OCI-M1 (cell line): ENCODE results near the gene XPO6.

Experiments
- DNase-seq: peaks from one replicate; lab custom pipeline; 2025; lab: John Stamatoyannopoulos, UW

Gene XPO6

GRCh38 chr16:28110977-28111376 is 100.8 kb downstream of the XPO6 start:
- no peak for DNase-seq

GRCh38 chr16:28110479-28110878 is 101.3 kb downstream of the XPO6 start:
- DNase-seq, result peak; percentile 91

DNA sequence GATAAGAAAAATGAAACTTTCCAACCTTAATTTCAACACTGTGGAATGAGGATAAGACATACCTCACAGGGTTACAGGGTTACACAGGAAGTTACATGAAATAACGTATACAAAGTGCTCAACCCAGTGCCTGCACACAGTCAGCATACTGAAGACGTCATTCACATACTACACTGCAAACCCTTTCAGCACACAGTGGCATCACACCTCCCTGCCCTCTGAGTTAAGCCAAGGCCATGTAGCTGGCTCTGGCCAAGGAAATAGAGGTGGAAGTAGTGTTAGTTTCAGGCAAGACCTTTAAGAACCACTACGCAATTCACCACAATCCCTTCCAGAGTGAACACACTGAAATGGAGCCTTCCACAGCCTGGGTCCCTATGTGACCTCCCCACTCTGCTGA is 101.7 kb downstream of the XPO6 start:
- no peak for DNase-seq

DNA sequence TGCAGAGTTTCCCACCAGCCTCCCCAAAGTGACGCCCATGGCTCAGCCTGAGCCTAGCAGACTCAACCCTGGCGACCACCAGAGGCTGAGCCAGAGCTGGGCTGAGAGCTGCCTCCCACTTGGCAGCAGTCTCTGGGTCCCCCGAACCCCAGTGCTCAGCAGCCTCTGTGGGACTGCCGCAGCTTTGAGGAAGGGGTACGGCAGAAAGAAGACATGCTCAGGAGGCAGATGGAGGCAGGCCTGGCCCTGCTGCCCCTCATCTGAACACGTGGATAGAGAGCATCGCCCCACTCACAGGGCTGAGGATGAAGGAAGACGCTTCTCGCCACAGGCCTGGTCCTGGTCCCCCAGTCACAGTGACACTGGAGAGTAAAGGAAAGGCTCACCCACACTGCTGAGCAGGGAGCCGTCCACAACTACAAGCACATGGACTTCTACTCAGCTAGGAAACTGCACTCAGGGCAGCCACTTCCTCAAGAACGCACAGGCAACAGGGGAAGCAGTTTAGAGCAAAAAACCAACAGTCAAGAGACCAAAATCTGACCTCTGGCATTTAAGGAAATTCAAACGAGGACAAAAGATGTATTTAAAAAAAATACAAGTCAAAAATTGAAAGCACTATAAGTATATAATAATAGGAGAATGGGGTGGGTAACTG is 103.0 kb downstream of the XPO6 start:
- no peak for DNase-seq

DNA sequence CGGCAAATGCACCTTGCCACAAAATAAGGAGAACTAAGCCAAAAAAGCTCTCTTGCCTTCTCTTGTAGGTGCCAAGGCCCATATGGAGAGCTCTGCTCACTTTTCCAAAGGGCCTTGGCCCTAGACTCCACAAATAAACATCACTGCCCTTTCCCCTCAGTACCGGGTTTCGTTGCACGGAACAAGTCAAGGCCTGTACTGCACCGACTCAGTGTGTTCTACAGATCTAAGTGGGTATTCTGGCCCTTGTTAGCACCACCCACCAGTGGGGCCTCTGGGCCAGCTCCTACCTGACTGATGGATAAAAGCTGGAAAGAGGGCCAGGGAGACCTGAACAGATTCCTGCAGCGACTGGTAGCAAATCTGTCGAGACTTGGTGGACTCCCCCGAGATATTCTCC is 104.5 kb downstream of the XPO6 start:
- DNase-seq, result no peak

GRCh38 chr16:28106467-28107215 is 105.1 kb downstream of the XPO6 start:
- DNase-seq, result no peak

DNA sequence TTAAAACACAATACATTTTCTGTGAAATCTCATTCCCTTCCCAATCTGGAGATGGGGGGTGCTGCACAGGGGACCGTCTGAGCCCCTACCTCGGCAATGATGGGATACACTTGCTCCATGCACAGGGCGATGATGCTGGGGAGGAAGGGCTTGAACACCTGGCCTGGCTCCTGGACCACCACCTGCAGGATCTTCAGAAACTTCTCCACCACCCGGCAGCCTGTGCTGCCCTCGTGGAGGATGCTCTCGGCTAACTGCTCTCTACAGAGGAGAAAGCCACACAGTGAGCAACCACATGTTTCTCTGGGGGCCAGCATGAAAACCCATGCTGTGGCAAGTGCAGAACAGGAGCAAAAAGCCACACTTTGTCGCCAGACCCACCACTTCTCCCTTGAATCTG is 105.8 kb downstream of the XPO6 start:
- no peak for DNase-seq

DNA sequence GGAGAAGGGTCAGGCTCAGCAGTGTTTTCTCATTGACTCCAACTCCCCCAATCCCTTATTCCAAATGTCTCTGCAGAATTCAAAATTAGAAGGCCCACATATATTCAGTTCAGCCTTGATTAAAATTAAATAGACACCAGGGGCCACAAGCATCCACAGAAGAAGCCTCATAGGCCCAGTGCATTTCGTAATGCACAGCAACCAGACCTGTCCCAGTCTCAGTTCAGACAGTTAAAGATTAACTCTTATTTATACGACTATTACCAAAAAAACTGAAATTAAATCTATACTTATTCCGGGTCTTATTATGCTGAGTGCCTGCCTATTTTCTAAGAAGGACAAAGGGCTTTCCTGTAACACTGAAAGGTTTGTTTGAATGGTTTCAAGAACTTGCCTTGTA is 106.5 kb downstream of the XPO6 start:
- no peak for DNase-seq

DNA sequence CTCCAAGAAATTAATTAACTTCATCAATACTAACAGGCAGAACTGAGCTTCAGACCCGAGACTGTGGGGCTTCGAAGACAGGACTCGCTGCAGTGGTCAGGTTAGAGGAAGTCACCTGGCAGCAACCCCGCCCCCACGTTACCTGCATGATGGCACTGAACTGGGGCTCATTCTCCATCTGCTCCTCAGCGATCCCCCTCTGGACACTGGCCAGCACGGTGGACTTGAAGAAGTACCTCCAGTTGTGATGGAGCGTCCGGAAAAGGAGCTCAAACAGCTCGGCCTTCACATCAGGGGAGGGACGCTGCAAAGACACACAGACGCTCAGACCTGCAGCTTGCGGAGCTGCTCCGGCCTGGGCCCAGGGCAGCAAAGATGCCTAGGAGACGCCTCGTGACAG is 107.4 kb downstream of the XPO6 start:
- DNase-seq, result no peak

- DNase-seq, result no peak
Measured at GRCh38 chr16:28103516-28104170, 108.1 kb downstream of the XPO6 start.

DNA sequence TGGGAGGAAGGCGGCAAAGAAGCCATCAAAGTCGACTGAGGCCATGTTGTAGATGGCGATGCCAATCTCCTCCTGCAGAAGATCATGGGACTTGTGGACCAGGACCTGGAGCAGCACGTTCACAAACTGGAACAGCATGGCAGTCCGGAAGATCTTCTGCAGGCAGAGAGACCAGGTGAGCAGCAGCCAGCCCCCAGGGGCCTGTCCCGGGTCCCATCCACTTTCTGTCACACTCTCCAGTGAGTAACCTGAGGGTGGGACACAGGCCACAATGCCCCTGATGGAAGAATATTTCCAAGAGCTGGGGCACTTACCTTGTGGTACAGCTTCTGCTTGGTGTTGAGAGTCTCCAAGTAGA is 110.3 kb downstream of the XPO6 start:
- DNase-seq, result no peak

DNA sequence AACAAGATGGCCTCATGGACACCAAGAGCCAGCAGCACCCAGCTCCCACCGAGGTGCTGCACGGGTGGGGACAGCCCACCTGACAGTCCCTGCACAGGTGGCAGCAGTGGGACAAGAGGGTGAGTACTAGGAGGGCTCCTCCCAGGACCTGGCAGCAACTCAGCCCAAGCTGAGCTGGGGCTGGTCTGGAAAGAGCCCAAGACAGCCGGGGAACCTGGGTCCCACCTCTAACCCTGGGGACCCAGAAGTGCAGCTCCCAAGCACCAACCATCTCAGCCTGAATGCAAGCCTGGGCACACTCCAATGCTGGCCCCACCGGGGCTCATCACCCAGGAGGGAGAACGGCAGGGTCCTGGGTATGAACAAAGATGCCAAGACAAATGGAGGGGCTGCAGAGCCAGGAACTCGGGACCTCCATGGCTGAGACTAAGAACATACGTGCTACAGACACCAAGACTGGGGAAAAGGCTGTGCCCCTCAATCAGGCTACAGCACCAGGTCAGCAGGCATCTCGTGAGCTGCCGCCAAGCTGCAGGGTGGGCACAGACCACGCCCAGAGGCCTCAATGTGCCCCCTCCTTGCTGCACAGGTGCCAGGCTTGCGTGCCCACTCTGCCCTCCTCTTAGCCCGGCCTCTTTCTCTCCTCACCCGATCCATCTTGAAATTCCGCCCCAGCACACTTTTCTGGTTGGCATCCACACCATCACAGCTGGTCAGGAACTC is 110.8 kb downstream of the XPO6 start:
- no peak for DNase-seq

- DNase-seq, result no peak
Measured at GRCh38 chr16:28098959-28099945, 112.5 kb downstream of the XPO6 start.

GRCh38 chr16:28098171-28098958 is 113.4 kb downstream of the XPO6 start:
- no peak for DNase-seq

- no peak for DNase-seq
Measured at GRCh38 chr16:28096983-28097899, 114.5 kb downstream of the XPO6 start.

- no peak for DNase-seq
Measured at GRCh38 chr16:28093385-28093725, 118.4 kb downstream of the XPO6 start.

DNA sequence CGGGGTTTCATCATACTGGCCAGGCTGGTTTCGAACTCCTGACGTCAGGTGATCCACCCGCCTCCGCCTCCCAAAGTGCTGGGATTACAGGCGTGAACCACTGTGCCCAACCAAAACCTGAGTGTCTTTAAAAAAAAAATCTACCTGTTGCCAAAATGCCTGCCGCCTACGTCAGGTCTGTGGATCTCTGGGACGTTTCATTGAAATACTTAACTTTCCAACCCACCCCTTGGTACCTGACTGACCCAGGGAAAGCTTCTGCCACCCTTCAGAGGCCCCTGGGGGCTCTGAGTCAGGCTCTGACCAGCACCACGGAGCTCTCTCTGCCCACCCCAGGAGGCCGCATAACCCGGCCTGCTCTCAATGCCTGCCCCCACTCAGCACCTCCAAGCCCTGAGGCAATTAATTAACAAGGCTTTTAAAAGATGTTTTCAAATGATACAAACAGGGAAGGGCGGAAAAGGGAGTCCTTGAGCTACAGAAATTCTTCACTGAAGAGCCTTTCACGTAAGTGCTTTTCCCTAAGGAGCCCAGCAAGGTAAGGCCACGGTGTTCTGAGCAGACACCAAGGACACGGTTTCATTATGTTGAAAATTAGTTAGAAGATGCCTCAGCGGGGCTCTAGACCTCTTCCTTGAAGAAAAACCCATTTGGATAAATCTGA is 118.9 kb downstream of the XPO6 start:
- no peak for DNase-seq

- no peak for DNase-seq
Measured at GRCh38 chr16:28091656-28092055, 120.1 kb downstream of the XPO6 start.
